ENCODE results near the gene TBC1D3I.
"Not testable (repeated sequence)": the region's sequence is repeated elsewhere in the genome, so short reads cannot be mapped to it uniquely, and the experiment has no call there.

- TF ChIP-seq, protein P1, sequence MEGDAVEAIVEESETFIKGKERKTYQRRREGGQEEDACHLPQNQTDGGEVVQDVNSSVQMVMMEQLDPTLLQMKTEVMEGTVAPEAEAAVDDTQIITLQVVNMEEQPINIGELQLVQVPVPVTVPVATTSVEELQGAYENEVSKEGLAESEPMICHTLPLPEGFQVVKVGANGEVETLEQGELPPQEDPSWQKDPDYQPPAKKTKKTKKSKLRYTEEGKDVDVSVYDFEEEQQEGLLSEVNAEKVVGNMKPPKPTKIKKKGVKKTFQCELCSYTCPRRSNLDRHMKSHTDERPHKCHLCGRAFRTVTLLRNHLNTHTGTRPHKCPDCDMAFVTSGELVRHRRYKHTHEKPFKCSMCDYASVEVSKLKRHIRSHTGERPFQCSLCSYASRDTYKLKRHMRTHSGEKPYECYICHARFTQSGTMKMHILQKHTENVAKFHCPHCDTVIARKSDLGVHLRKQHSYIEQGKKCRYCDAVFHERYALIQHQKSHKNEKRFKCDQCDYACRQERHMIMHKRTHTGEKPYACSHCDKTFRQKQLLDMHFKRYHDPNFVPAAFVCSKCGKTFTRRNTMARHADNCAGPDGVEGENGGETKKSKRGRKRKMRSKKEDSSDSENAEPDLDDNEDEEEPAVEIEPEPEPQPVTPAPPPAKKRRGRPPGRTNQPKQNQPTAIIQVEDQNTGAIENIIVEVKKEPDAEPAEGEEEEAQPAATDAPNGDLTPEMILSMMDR (CRISPR knock-in tag; IDR thresholded peaks at IDR 0.05), result not testable (repeated sequence)
- not testable (repeated sequence) for TF ChIP-seq TOE1 (CRISPR knock-in tag; IDR thresholded peaks at IDR 0.05); EP300 (IDR thresholded peaks at IDR 0.05; ENCODE audit: low read depth in 2 of 2, low read length in 2 of 2); EP300 (CRISPR knock-in tag; IDR thresholded peaks at IDR 0.05; ENCODE audit: borderline replicate concordance)
Measured at GRCh38 chr17:36289965-36290612, 25.7 kb upstream of the TBC1D3I start.
